Upper lobe of left lung (tissue), 4 donors: ENCODE data around the gene PRR9.

ENCODE experiments used
- CTCF ChIP-seq, 6 experiments: fragments of 450-650 bp in 4 of 6; fragments of 200-600 bp in 2 of 6; sonication (generic) in 2 of 6; IDR thresholded peaks; one replicate each; pipeline ENCODE4 v1.5.1; 2016 to 2019; ENCODE audit warnings: antibody characterized with exemption in 6 of 6
- EP300 ChIP-seq, 4 donors: sonication (generic); formaldehyde crosslinking; IDR thresholded peaks; one replicate each; pipeline ENCODE4 v1.5.1; 2017; ENCODE audit warnings: antibody characterized with exemption in 4 of 4, control low read depth in 2 of 4
- POLR2AphosphoS5 ChIP-seq, 2 donors: sonication (generic); formaldehyde crosslinking; IDR thresholded peaks; one replicate each; pipeline ENCODE4 v1.5.1; 2017; ENCODE audit warnings: antibody characterized with exemption in 2 of 2

GRCh38 chr1:153245466-153245865, 28.1 kb downstream of the PRR9 start:
- TF ChIP-seq CTCF (IDR thresholded peaks at IDR 0.05), result no peak
- TF ChIP-seq EP300 (IDR thresholded peaks at IDR 0.05), result no peak
- no peak for TF ChIP-seq POLR2AphosphoS5 (IDR thresholded peaks at IDR 0.05)
